ENCODE data around the gene P3H4.

Gene P3H4

GRCh38 chr17:41821776-41822175 lies 10.0 kb upstream of the P3H4 start:
- no peak for DNase-seq (ENCODE audit: low read depth)

GRCh38 chr17:41818024-41818423 lies 6.3 kb upstream of the P3H4 start:
- no peak for DNase-seq (ENCODE audit: low read depth)

GRCh38 chr17:41816637-41817320 lies 5.0 kb upstream of the P3H4 start:
- no peak for DNase-seq (ENCODE audit: low read depth)

- DNase-seq (ENCODE audit: low read depth), result no peak
These were observed 2.4 kb upstream of the P3H4 start for GRCh38 chr17:41814195-41814594.

- no peak for DNase-seq (ENCODE audit: low read depth)
These were observed 2.0 kb upstream of the P3H4 start for GRCh38 chr17:41813699-41814124.

GRCh38 chr17:41813152-41813680 lies 1.5 kb upstream of the P3H4 start:
- no peak for DNase-seq (ENCODE audit: low read depth)

GRCh38 chr17:41812381-41813151 lies 817 bp upstream of the P3H4 start, which contains the start of gene FKBP10:
Gene FKBP10, plus strand, starts transcription at chr17:41813004. Its CDS starts 31 bp downstream, at chr17:41813035.
- peak; percentile 24 for DNase-seq (ENCODE audit: low read depth)

GRCh38 chr17:41810659-41811548 lies 845 bp downstream of the P3H4 start:
- DNase-seq (ENCODE audit: low read depth), result no peak

- DNase-seq (ENCODE audit: low read depth), result no peak
These were observed 4.9 kb downstream of the P3H4 start for GRCh38 chr17:41806685-41807445.

GRCh38 chr17:41803049-41804020 lies 8.4 kb downstream of the P3H4 start:
- DNase-seq (ENCODE audit: low read depth), result no peak

GRCh38 chr17:41801374-41802271 lies 10.1 kb downstream of the P3H4 start:
- DNase-seq (ENCODE audit: low read depth), result peak; percentile 64

- no peak for DNase-seq (ENCODE audit: low read depth)
These were observed 11.0 kb downstream of the P3H4 start for GRCh38 chr17:41800601-41801373.

- no peak for DNase-seq (ENCODE audit: low read depth)
These were observed 12.4 kb downstream of the P3H4 start for GRCh38 chr17:41799366-41799765.

GRCh38 chr17:41797377-41797776 lies 14.4 kb downstream of the P3H4 start:
- no peak for DNase-seq (ENCODE audit: low read depth)

GRCh38 chr17:41796121-41796895 lies 15.4 kb downstream of the P3H4 start:
- no peak for DNase-seq (ENCODE audit: low read depth)

- DNase-seq (ENCODE audit: low read depth), result no peak
These were observed 17.2 kb downstream of the P3H4 start for GRCh38 chr17:41794540-41794975.

GRCh38 chr17:41793784-41794539 lies 17.8 kb downstream of the P3H4 start:
- DNase-seq (ENCODE audit: low read depth), result no peak

Measured in stimulated activated CD8-positive, alpha-beta memory T cell treated with anti-CD3 and anti-CD28 coated beads, Interleukin-15, amount 100 ng/mL, for 1 hour (primary cell).